Subcutaneous abdominal adipose tissue (tissue), 5 donors: ENCODE results near the gene GNL2.
"Not testable (repeated sequence)": the region's sequence is repeated elsewhere in the genome, so short reads cannot be mapped to it uniquely, and the experiment has no call there.

Experiments
- H3K27ac ChIP-seq: one replicate; pipeline ENCODE4 v1.7.0; 2013; ENCODE audit warnings: low read depth, mild to moderate bottlenecking, inconsistent platforms, low read length, moderate library complexity
- H3K27me3 ChIP-seq, 5 donors: one replicate each; pipeline ENCODE4 v1.7.0; 2013; ENCODE audit warnings: low read length in 5 of 5, inconsistent platforms in 1 of 5; ENCODE audit not compliant: control insufficient read depth in 5 of 5, insufficient read depth in 4 of 5
- H3K36me3 ChIP-seq, 5 donors: one replicate each; pipeline ENCODE4 v1.7.0; 2013; ENCODE audit warnings: low read length in 5 of 5; ENCODE audit not compliant: control insufficient read depth in 5 of 5, insufficient read depth in 5 of 5
- H3K4me1 ChIP-seq, 5 donors: one replicate each; pipeline ENCODE4 v1.7.0; 2013; ENCODE audit warnings: low read length in 5 of 5, mild to moderate bottlenecking in 3 of 5, moderate library complexity in 1 of 5; ENCODE audit not compliant: control insufficient read depth in 5 of 5, insufficient read depth in 5 of 5
- H3K4me3 ChIP-seq, 5 donors: one replicate each; pipeline ENCODE4 v1.7.0; 2013; ENCODE audit warnings: low read length in 5 of 5, low read depth in 1 of 5
- H3K9ac ChIP-seq, 5 donors: one replicate each; pipeline ENCODE4 v1.7.0; 2013; ENCODE audit warnings: low read length in 5 of 5, mild to moderate bottlenecking in 4 of 5, moderate library complexity in 3 of 5
- H3K9me3 ChIP-seq, 5 donors: one replicate each; pipeline ENCODE4 v1.7.0; 2013; ENCODE audit warnings: low read length in 5 of 5; ENCODE audit not compliant: control insufficient read depth in 5 of 5
- donor health status: healthy.
- donor health status: healthy.
- donor health status: healthy.
- donor health status: healthy.
- donor health status: healthy.

GNL2 gene

DNA sequence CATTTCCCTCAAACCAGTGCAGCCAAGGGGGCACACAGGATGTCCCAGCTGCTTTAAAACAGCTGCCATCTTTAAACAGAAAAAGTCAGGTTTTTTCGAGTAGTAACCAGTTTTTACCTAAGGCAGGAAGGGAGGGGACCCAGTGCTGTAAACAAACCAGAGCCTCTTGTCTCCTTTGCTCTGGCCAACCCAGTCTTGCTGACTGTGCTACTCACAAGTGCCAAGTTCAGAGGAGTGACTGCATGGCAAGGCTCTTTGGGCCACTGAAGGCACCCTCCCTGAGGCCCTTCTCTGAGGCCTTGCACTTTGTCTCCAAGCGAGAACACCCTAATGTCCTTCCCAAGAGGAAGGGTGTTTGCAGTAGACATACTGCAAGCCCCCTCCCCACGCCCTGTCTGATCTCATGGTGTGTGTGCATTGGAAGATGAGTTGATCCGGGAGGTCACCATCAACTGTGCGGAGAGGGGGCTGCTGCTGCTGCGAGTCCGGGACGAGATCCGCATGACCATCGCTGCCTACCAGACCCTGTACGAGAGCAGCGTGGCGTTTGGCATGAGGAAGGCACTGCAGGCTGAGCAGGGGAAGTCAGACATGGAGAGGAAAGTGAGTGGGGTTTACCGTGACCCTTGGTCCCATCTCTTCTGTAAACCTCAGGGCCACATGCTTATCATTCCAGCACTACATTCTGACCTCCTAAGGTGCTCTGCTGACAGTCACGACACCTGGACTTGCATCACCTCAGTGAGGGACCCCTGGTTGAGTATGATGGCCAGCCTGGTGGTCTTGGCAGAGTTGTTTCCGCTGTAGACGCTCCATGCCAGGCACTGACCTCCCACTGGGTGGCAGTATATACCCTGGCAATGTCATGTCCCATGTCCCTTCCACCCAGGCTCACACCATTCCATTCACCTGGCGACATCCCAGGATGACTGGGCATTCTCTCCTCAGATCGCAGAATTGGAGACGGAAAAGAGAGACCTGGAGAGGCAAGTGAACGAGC is 34.3 kb downstream of the GNL2 start:
- H3K9ac ChIP-seq: no peak overlapping the region
- peaks cover 0 to 10% (median 8%) of the 10 kb centered on the region in 5 donors for H3K4me1 ChIP-seq
- H3K4me3 ChIP-seq: no peak overlapping the region
- peaks cover 8 to 29% (median 22%) of the 10 kb centered on the region in 5 donors for H3K36me3 ChIP-seq
- H3K9me3 ChIP-seq: peaks cover 0 to 3% (median 0%) of the 10 kb centered on the region in 5 donors
- no peaks in the 10 kb centered on the region for H3K27me3 ChIP-seq
- no peak overlapping the region for H3K27ac ChIP-seq

DNA sequence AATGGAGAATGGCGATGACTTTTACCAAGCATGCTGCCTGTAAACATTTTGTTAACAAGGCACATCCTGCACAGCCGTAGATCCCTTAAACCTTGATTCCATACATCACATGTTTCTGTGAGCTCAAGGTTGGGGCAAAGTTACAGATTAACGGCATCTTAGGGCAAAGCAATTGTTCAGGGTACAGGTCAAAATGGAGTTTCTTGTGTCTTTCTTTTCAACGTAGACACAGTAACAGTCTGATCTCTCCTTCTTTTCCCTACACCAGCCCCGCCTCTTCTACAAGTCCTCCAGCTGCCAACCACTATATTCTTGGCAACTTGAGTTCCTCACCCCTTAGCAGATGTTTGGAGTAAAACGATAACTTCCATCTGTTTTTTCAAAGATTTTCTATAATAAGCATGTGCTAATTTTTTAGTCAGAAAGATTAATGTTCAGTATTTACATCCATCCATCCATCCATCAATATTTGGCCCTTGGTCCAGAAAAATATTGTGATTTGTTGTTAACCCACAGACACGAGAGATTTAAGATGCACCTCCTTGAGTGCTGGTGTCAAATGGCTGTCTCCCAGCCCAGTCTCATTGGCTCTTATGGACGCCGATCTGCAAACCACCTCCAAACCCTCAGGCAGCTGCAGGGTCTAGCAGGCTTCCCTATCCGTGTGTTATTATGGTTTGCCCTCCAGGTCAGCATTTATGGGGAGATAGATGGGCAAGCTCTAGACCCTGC is 35.2 kb downstream of the GNL2 start:
- H3K4me1 ChIP-seq: peaks cover 0 to 12% (median 10%) of the 10 kb centered on the region in 5 donors
- H3K27me3 ChIP-seq: no peaks in the 10 kb centered on the region
- peaks cover 0 to 20% (median 14%) of the 10 kb centered on the region in 5 donors for H3K36me3 ChIP-seq
- peaks cover 0 to 3% (median 0%) of the 10 kb centered on the region in 5 donors for H3K9me3 ChIP-seq
- H3K9ac ChIP-seq: no peak overlapping the region
- H3K27ac ChIP-seq: no peak overlapping the region
- H3K4me3 ChIP-seq: no peak overlapping the region

DNA sequence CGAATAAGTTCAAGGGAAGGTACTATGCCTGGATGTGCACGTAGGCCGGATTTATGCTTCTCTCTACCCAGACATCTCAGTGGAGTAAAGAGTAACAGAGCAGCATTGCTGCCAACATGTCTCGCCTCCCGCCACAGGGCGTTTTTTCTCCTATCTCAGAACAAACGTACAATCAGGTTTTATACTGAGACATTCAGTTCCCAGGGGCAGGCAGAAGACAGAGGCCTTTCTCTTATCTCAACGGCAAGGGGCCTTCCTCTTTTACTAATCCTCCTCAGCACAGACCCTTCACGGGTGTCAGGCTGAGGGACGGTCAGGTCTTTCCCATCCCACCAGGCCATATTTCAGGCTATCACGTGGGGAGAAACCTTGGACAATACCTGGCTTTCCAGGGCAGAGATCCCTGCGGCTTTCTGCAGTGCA is 35.8 kb downstream of the GNL2 start:
- H3K9ac ChIP-seq, H3K4me3 ChIP-seq, H3K27me3 ChIP-seq, H3K27ac ChIP-seq, H3K9me3 ChIP-seq: not testable (repeated sequence)
- Histone ChIP-seq H3K4me1 (peaks cover 0 to 12% (median 10%) of the 10 kb centered on the region in 5 donors), H3K36me3 (peaks cover 0 to 14% (median 8%) of the 10 kb centered on the region in 5 donors)

DNA sequence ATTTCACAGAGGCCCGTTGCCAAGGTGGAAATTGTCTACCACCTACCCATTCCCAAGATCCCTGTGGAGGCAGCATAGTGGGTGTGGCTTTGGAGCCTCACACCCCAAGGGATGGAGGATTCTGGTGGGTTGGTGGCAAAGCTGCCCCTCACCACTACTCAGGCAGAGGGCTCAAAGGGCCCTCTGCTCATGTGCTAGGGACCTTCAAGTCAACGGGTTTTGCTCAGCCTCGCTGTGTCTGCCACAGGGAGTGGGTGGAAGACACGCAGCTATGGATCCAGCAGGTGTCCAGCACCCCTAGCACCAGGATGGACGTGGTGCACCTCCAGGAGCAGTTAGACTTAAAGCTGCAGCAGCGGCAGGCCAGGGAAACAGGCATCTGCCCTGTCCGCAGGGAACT is 36.7 kb downstream of the GNL2 start:
- H3K27ac ChIP-seq: no peak overlapping the region

DNA sequence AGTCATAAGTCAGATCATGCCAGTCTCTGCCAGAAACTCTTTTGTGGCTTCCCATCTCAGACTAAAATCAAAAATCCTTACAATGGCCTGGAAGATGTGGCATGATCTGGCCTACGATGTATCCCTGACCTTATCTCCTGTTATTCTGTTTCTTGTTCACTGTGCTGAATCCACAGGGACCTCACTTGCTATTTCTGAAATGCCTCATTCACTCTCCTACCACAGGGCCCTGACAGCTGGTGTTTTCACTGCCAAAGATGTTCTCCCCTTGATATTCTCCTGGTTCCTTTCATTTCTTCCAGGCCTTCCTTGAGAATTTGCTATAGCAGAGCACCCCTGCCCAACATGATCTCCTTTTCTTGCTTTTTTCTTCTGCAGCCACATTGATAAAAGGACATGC is 37.3 kb downstream of the GNL2 start:
- Histone ChIP-seq H3K9ac (no peak overlapping the region), H3K4me3 (no peak overlapping the region), H3K27ac (no peak overlapping the region), H3K36me3 (peaks cover 0 to 8% (median 4%) of the 10 kb centered on the region in 5 donors), H3K27me3 (no peaks in the 10 kb centered on the region), H3K9me3 (peaks cover 0 to 3% (median 0%) of the 10 kb centered on the region in 5 donors), H3K4me1 (peaks cover 0 to 21% (median 18%) of the 10 kb centered on the region in 5 donors)

More for the DNA sequence above, 36.7 kb downstream of the GNL2 start:
- H3K36me3 ChIP-seq: peaks cover 0 to 8% (median 4%) of the 10 kb centered on the region in 5 donors
- H3K9ac ChIP-seq: peak overlapping the region in 1 of 5 donors; percentile 4
- H3K9me3 ChIP-seq: peaks cover 0 to 3% (median 0%) of the 10 kb centered on the region in 5 donors
- H3K4me1 ChIP-seq: peaks cover 0 to 17% (median 14%) of the 10 kb centered on the region in 5 donors
- H3K4me3 ChIP-seq: no peak overlapping the region
- H3K27me3 ChIP-seq: no peaks in the 10 kb centered on the region

DNA sequence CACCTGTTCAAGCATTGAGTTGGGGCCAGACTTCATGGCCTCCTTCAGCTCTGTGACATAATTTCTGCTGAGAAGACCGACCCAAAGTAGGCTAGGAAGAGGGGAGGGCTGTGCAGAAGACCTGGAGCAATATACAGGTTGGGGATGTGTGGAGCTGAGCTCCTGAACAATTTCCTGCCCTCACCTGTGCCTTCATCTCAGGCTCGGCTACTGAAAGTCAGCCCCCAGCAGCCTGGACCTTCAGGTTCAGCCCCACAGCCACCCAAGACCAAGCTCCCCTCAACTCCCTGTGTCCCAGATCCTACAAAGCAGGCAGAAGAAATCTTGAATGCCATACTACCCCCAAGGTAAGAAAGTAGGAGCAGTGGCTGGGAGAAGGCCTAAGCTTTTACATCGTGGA is 38.3 kb downstream of the GNL2 start:
- Histone ChIP-seq H3K36me3 (peaks cover 0 to 11% (median 1%) of the 10 kb centered on the region in 5 donors), H3K9ac (peak overlapping the region in 1 of 5 donors; percentile 9), H3K27ac (no peak overlapping the region)

DNA sequence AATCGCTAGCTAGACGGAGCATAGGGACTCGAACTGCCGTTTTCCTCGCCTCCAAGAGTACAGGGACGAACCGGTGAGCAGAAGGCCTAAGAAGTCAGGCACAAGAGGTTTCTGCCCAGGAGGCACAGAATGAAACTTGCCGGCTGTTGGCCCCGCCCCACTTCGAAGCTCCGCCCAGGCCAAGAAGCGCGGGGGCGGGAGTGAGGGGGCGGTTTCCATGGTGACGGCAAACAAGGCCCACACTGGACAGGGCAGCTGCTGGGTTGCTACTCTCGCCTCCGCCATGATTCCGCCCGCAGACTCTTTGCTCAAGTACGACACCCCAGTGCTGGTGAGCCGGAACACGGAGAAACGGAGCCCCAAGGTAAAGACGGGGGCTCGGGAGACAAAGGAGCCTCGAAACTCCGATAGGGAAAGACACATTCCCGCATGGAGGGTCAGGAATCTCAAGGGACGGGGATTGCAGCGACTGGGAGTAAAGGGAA is 39.0 kb downstream of the GNL2 start, which contains the start of gene DNALI1:
DNALI1 (plus strand) TSS at position 229 of the 485 bp plus-strand sequence; CDS start at position 284, 55 bp downstream.
- H3K9me3 ChIP-seq: peaks cover 0 to 2% (median 0%) of the 10 kb centered on the region in 5 donors
- peak within 1 kb of the TSS; percentile 53 to 81 (median 62) for H3K4me3 ChIP-seq
- no peak within 1 kb of the TSS for H3K27ac ChIP-seq
- H3K36me3 ChIP-seq: peaks cover 0 to 12% (median 5%) of the 10 kb centered on the region in 5 donors
- no peaks in the 10 kb centered on the region for H3K27me3 ChIP-seq
- H3K9ac ChIP-seq: peak within 1 kb of the TSS in 4 of 5 donors; percentile 9 to 66 (median 44)
- peaks cover 0 to 34% (median 29%) of the 10 kb centered on the region in 5 donors for H3K4me1 ChIP-seq

More for the DNA sequence above, 38.3 kb downstream of the GNL2 start:
- peaks cover 0 to 31% (median 28%) of the 10 kb centered on the region in 5 donors for H3K4me1 ChIP-seq
- peak overlapping the region in 4 of 5 donors; percentile 53 to 76 (median 64) for H3K4me3 ChIP-seq
- H3K27me3 ChIP-seq: no peaks in the 10 kb centered on the region
- peaks cover 0 to 3% (median 0%) of the 10 kb centered on the region in 5 donors for H3K9me3 ChIP-seq

DNA sequence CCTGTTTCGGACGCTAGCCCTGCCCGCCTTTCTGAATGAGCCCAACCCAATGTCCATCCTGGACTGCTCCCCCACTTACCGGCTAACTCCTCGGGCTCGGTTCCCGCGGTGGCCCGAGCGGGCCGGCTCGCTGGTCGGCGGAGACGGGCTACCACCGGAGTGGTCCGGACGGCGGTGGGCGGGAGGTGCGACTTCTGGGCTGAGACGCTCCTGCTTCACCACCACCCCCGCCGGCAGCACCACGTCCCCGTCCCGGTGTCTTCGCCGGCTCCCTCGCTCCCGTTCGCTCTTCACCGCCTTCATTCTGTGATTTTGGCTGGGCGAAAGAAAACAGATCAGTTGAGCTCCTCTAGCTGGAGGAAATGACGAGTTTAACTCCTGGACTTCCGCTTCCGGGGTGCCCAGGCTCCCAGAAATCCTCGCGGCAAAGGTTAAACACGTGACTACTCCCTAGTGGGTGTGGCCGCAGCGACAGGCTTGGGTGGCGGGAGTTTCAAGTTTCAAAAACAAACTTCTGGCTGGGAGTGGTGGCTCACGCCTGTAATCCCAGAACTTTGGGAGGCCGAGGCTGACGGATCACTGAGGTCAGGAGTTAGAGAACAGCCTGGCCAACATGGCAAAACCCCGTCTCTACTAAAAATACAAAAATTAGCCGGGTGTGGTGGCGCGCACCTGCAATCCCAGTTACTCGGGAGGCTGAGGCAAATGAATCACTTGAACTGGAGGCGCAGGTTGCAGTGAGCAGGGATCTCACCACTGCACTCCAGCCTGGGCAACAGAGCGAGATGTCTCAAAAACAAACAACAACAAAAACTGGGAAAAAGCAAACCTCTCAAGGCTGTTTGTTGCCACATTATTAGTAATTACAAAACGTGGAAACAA is 41.6 kb downstream of the GNL2 start, which contains the start of gene SNIP1:
SNIP1 (minus strand) TSS at position 367 of the 882 bp plus-strand sequence; CDS start at position 303, 64 bp downstream.
- no peaks in the 10 kb centered on the region for H3K27me3 ChIP-seq
- H3K4me1 ChIP-seq: peaks cover 0 to 34% (median 29%) of the 10 kb centered on the region in 5 donors
- no peaks in the 10 kb centered on the region for H3K9me3 ChIP-seq
- H3K36me3 ChIP-seq: peaks cover 0 to 22% (median 13%) of the 10 kb centered on the region in 5 donors
- peak within 1 kb of the TSS; percentile 79 for H3K27ac ChIP-seq
- H3K4me3 ChIP-seq: peak within 1 kb of the TSS; percentile 94 to 100 (median 99)
- peak within 1 kb of the TSS; percentile 90 to 99 (median 95) for H3K9ac ChIP-seq

DNA sequence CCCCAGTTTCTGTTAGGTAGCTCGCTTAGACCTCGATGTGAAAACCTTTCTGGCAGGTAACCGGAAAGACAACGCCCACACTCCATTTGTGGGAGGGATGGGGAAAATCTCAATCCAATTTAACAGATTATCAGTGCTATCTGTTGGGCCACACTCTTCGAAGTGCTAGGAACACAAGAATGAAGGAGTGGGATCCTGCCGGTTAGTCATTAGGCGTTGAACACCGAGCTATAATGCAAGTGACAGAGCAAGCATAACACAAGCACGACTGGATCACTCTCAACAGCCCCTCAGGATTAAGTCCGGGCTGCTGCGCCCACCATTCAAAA is 42.2 kb downstream of the GNL2 start:
- peak overlapping the region; percentile 94 to 100 (median 99) for H3K4me3 ChIP-seq
- peaks cover 0 to 34% (median 29%) of the 10 kb centered on the region in 5 donors for H3K4me1 ChIP-seq
- H3K36me3 ChIP-seq: peaks cover 0 to 25% (median 13%) of the 10 kb centered on the region in 5 donors
- peak overlapping the region; percentile 79 for H3K27ac ChIP-seq
- H3K9ac ChIP-seq: peak overlapping the region; percentile 90 to 99 (median 95)
- H3K9me3 ChIP-seq: no peaks in the 10 kb centered on the region
- H3K27me3 ChIP-seq: no peaks in the 10 kb centered on the region
